GM21786 (cell line): ENCODE results near the gene TMEM237.
"Not testable (repeated sequence)": the region's sequence is repeated elsewhere in the genome, so short reads cannot be mapped to it uniquely, and the experiment has no call there.

ENCODE experiments used
- ATAC-seq: cut with Tn5 transposase; IDR thresholded peaks from one replicate; pipeline ENCODE4 v1.9.1; 2021; ENCODE audit not compliant: unreplicated experiment

Gene TMEM237

GRCh38 chr2:201643216-201643890 is at the start of gene TMEM237:
TSS of gene TMEM237 (minus strand) at chr2:201643503. CDS start at chr2:201643400, 103 bp downstream.
- ATAC-seq, result peak; percentile 47

- no peak for ATAC-seq
Measured at GRCh38 chr2:201685156-201685555, 41.9 kb upstream of the TMEM237 start.

- no peak for ATAC-seq
Measured at GRCh38 chr2:201680743-201681142, 37.4 kb upstream of the TMEM237 start.

- no peak for ATAC-seq
Measured at GRCh38 chr2:201678401-201678800, 35.1 kb upstream of the TMEM237 start.

- no peak for ATAC-seq
Measured at GRCh38 chr2:201675454-201675853, 32.2 kb upstream of the TMEM237 start.

GRCh38 chr2:201674794-201675193 is 31.5 kb upstream of the TMEM237 start:
- no peak for ATAC-seq

GRCh38 chr2:201674298-201674697 is 31.0 kb upstream of the TMEM237 start:
- no peak for ATAC-seq

- ATAC-seq, result no peak
Measured at GRCh38 chr2:201673546-201673945, 30.2 kb upstream of the TMEM237 start.

- ATAC-seq, result not testable (repeated sequence)
Measured at GRCh38 chr2:201671205-201671604, 27.9 kb upstream of the TMEM237 start.

GRCh38 chr2:201669865-201670264 is 26.6 kb upstream of the TMEM237 start:
- no peak for ATAC-seq

- no peak for ATAC-seq
Measured at GRCh38 chr2:201668402-201668910, 25.2 kb upstream of the TMEM237 start.

- no peak for ATAC-seq
Measured at GRCh38 chr2:201664334-201664733, 21.0 kb upstream of the TMEM237 start.

GRCh38 chr2:201661366-201661765 is 18.1 kb upstream of the TMEM237 start:
- no peak for ATAC-seq

GRCh38 chr2:201660293-201660895 is 17.1 kb upstream of the TMEM237 start:
- no peak for ATAC-seq

- ATAC-seq, result no peak
Measured at GRCh38 chr2:201656740-201657139, 13.4 kb upstream of the TMEM237 start.

- ATAC-seq, result no peak
Measured at GRCh38 chr2:201656102-201656501, 12.8 kb upstream of the TMEM237 start.

- ATAC-seq, result no peak
Measured at GRCh38 chr2:201654616-201655384, 11.5 kb upstream of the TMEM237 start.

GRCh38 chr2:201653221-201653620 is 9.9 kb upstream of the TMEM237 start:
- ATAC-seq, result no peak

GRCh38 chr2:201649442-201649841 is 6.1 kb upstream of the TMEM237 start:
- no peak for ATAC-seq

- ATAC-seq, result no peak
Measured at GRCh38 chr2:201647431-201647830, 4.1 kb upstream of the TMEM237 start.

GRCh38 chr2:201644001-201644400 is 698 bp upstream of the TMEM237 start:
- no peak for ATAC-seq
